ENCODE data around the gene SCAPER. TPM values are rescaled to one million over a fixed set of nuclear protein-coding genes. Genes with fewer than 3 reads are reported as not detected.

SCAPER gene
- polyA plus RNA-seq, 2 of the 4 experiments (the other 2 are of a cell fraction): 4.9 to 5.5 TPM

GRCh38 chr15:76585576-76585897 lies 319.6 kb downstream of the SCAPER start:
- CTCF ChIA-PET: no interaction called here
- FAIRE-seq (peak; percentile 7), ATAC-seq (no peak), DNase-seq (ENCODE audit: low read depth in 1 of 2, low spot score in 1 of 2) (no peak)
- TF ChIP-seq, protein P1, sequence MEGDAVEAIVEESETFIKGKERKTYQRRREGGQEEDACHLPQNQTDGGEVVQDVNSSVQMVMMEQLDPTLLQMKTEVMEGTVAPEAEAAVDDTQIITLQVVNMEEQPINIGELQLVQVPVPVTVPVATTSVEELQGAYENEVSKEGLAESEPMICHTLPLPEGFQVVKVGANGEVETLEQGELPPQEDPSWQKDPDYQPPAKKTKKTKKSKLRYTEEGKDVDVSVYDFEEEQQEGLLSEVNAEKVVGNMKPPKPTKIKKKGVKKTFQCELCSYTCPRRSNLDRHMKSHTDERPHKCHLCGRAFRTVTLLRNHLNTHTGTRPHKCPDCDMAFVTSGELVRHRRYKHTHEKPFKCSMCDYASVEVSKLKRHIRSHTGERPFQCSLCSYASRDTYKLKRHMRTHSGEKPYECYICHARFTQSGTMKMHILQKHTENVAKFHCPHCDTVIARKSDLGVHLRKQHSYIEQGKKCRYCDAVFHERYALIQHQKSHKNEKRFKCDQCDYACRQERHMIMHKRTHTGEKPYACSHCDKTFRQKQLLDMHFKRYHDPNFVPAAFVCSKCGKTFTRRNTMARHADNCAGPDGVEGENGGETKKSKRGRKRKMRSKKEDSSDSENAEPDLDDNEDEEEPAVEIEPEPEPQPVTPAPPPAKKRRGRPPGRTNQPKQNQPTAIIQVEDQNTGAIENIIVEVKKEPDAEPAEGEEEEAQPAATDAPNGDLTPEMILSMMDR (IDR thresholded peaks at IDR 0.05): no peak
- no peak for TF ChIP-seq RFX5 (IDR thresholded peaks at IDR 0.05)
- peaks cover 13% of the 10 kb centered on the region for H3K9me3 ChIP-seq
- no peak overlapping the region for H3K4me3 ChIP-seq
- no peak overlapping the region for H3K4me2 ChIP-seq
- POLR2A ChIA-PET: no interaction called here
- no peak overlapping the region for H3K27ac ChIP-seq
- H3K4me1 ChIP-seq: no peaks in the 10 kb centered on the region

GRCh38 chr15:76584868-76585575 lies 320.1 kb downstream of the SCAPER start:
- Histone ChIP-seq H3K4me1 (no peaks in the 10 kb centered on the region), H3K27ac (no peak overlapping the region), H3K9me3 (peaks cover 13% of the 10 kb centered on the region), H3K4me2 (no peak overlapping the region), H3K4me3 (no peak overlapping the region)
- DNase-seq (ENCODE audit: low read depth in 1 of 2, low spot score in 1 of 2) (no peak), FAIRE-seq (no peak), ATAC-seq (no peak)
- WGBS (ENCODE audit: missing lambda C conversion rate): 29% methylated on average over 2 of the region's 2 CpGs
- TF ChIP-seq ZFP36 (IDR thresholded peaks at IDR 0.05; ENCODE audit: borderline replicate concordance, partially characterized antibody) (no peak), POLR2AphosphoS2 (conservative IDR thresholded peaks at IDR 0.05; ENCODE audit: low read length) (no peak), ZSCAN20 (CRISPR knock-in tag; IDR thresholded peaks at IDR 0.05) (no peak)
- POLR2A ChIA-PET: no interaction called here
- CTCF ChIA-PET: no interaction called here

GRCh38 chr15:76582550-76582949 lies 322.6 kb downstream of the SCAPER start:
- H3K4me1 ChIP-seq: no peaks in the 10 kb centered on the region
- no peak overlapping the region for H3K27ac ChIP-seq
- DNase-seq (ENCODE audit: low read depth in 1 of 2, low spot score in 1 of 2) (no peak), FAIRE-seq (no peak), ATAC-seq (no peak)
- H3K4me3 ChIP-seq: no peak overlapping the region
- ChIA-PET POLR2A (no interaction called here), CTCF (no interaction called here)
- no peak overlapping the region for H3K4me2 ChIP-seq
- H3K9me3 ChIP-seq: peaks cover 13% of the 10 kb centered on the region
- 52% methylated on average over 5 of the region's 5 CpGs for WGBS (ENCODE audit: missing lambda C conversion rate)
- TF ChIP-seq KDM1A (IDR thresholded peaks at IDR 0.05; ENCODE audit: low read depth): peak; percentile 74; the same call in 1 of the 2 replicates
- TF ChIP-seq CHD4 (IDR thresholded peaks at IDR 0.05; ENCODE audit: borderline replicate concordance): no peak

DNA sequence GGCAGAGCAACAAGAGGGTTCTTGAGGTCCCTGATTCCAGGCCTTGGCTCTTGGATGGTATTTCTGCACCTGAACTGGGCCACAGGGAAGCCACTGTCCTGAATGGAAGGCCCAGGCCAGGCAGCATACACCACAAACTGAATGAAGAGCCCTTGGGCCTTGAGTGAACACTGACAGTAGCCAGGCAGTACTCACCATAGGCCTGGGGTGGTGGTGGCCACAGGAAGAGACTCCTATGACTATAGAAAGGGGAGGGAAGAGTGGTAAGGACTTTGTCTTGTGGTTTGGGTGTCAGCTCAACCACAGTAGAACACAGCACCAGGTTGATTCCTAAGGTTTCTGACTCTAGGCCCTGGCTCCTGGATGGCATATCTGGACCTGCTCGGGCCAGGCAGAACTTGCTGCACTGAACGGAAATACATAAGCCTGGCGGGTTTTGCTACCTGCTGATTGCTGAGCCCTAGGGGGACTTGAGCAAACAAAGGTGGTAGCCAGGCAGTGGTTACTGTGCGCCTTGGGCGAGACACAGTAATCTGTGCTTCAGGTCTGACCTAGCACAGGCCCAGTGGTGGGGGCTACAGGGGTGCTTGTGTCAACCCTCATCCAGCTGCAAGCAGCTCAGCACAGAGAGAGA lies 327.1 kb downstream of the SCAPER start:
- POLR2A ChIA-PET: no interaction called here
- TF ChIP-seq CEBPB (IDR thresholded peaks at IDR 0.05): no peak
- no peak for TF ChIP-seq ZFP36 (IDR thresholded peaks at IDR 0.05; ENCODE audit: borderline replicate concordance, partially characterized antibody)
- no peak for TF ChIP-seq ZC3H11A (IDR thresholded peaks at IDR 0.05)
- no peak for TF ChIP-seq ZSCAN20 (CRISPR knock-in tag; IDR thresholded peaks at IDR 0.05)
- no peak for TF ChIP-seq EP300 (IDR thresholded peaks at IDR 0.05)
- no peak for TF ChIP-seq KDM5A (IDR thresholded peaks at IDR 0.05)
- TF ChIP-seq GATA3 (IDR thresholded peaks at IDR 0.05; ENCODE audit: borderline replicate concordance): no peak
- TF ChIP-seq, protein P2, sequence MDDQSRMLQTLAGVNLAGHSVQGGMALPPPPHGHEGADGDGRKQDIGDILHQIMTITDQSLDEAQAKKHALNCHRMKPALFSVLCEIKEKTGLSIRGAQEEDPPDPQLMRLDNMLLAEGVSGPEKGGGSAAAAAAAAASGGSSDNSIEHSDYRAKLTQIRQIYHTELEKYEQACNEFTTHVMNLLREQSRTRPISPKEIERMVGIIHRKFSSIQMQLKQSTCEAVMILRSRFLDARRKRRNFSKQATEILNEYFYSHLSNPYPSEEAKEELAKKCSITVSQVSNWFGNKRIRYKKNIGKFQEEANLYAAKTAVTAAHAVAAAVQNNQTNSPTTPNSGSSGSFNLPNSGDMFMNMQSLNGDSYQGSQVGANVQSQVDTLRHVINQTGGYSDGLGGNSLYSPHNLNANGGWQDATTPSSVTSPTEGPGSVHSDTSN (IDR thresholded peaks at IDR 0.05): no peak
- no peak for TF ChIP-seq ZNF302 (CRISPR knock-in tag; IDR thresholded peaks at IDR 0.05)

More for the DNA sequence above, 327.1 kb downstream of the SCAPER start:
- Histone ChIP-seq H3K4me1 (peaks cover 10% of the 10 kb centered on the region; the same call in 2 of the 3 replicates), H3K4me2 (no peak overlapping the region), H3K27ac (no peak overlapping the region), H3K4me3 (no peak overlapping the region), H3K9me3 (peaks cover 13% of the 10 kb centered on the region)
- CTCF ChIA-PET: interaction anchor here (0.6 kb wide), 1 partner anchor 243 kb away, joined by 3 read pairs; no protein-coding TSS in a partner anchor
- 91% methylated on average over 5 of the region's 5 CpGs for WGBS (ENCODE audit: missing lambda C conversion rate)
- FAIRE-seq: no peak
- no peak for DNase-seq (ENCODE audit: low read depth in 1 of 2, low spot score in 1 of 2)
- ATAC-seq: no peak

Data from A549 (cell line).